Measurements from ENCODE around the gene VCP.

The VCP gene

DNA sequence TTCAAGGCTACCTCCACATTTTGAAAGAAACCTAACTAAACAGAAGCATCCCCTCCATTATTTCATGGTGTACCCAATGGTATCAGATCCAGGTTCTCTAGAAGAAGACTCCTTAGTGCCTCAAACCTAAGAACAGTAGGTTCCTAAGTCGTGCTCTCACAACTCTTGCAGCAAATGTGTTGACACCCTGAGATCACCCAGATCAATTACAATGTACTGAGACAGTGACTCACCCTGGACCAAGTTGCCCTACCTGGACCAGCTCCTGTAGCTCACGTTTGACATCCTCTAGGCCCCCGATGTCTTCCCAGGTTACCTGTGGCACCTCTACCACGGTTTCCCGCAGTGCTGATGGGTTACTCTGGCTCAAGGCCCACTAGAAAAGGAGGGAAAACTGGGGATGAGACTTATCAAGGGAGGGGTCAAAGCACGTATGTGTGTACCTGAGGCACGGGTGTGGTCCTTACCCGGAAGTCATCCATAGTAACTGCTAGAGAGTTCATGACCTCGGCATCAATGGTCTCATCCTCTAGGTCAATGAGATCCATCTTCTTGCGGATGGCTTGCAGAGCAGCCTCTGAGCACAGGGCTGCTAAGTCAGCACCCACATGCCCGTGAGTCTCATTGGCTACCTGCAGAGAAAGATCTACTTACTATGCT lies 11.7 kb downstream of the VCP start:
- TF ChIP-seq, protein P1, sequence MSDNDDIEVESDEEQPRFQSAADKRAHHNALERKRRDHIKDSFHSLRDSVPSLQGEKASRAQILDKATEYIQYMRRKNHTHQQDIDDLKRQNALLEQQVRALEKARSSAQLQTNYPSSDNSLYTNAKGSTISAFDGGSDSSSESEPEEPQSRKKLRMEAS (IDR thresholded peaks at IDR 0.05; ENCODE audit: low read depth, low read length), result no peak
- TF ChIP-seq MYC (IDR thresholded peaks at IDR 0.05; ENCODE audit: low read depth, low read length), result no peak
- no peak for TF ChIP-seq POLR2A (IDR thresholded peaks at IDR 0.05; ENCODE audit: extremely low read depth, insufficient read length)
- TF ChIP-seq, protein P2, sequence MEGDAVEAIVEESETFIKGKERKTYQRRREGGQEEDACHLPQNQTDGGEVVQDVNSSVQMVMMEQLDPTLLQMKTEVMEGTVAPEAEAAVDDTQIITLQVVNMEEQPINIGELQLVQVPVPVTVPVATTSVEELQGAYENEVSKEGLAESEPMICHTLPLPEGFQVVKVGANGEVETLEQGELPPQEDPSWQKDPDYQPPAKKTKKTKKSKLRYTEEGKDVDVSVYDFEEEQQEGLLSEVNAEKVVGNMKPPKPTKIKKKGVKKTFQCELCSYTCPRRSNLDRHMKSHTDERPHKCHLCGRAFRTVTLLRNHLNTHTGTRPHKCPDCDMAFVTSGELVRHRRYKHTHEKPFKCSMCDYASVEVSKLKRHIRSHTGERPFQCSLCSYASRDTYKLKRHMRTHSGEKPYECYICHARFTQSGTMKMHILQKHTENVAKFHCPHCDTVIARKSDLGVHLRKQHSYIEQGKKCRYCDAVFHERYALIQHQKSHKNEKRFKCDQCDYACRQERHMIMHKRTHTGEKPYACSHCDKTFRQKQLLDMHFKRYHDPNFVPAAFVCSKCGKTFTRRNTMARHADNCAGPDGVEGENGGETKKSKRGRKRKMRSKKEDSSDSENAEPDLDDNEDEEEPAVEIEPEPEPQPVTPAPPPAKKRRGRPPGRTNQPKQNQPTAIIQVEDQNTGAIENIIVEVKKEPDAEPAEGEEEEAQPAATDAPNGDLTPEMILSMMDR (IDR thresholded peaks at IDR 0.05; ENCODE audit: low read depth, low read length), result no peak
- no peak overlapping the region for H3K4me3 ChIP-seq (ENCODE audit: low read depth, low read length)
- DNase-seq (ENCODE audit: low read depth), result no peak

DNA sequence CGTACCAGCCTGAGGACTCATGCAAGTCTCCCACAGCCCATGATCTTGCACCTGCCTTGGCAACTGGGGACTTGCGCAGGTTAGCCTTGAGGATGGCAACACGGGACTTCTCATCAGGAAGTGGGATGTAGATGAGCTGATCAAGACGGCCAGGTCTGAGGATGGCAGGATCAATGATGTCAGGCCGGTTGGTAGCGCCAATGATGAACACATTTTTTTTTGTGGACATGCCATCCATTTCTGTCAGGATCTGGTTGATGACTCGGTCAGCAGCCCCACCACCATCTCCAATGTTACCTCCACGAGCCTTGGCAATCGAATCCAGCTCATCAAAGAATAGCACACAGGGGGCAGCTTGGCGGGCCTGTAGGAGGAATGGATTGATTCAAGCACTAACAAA lies 13.0 kb downstream of the VCP start:
- no peak overlapping the region for H3K4me3 ChIP-seq (ENCODE audit: low read depth, low read length)
- no peak for DNase-seq (ENCODE audit: low read depth)
- no peak for TF ChIP-seq MYC (IDR thresholded peaks at IDR 0.05; ENCODE audit: low read depth, low read length)
- TF ChIP-seq, protein P2 (IDR thresholded peaks at IDR 0.05; ENCODE audit: low read depth, low read length), result no peak
- TF ChIP-seq, protein P1 (IDR thresholded peaks at IDR 0.05; ENCODE audit: low read depth, low read length), result no peak
- TF ChIP-seq POLR2A (IDR thresholded peaks at IDR 0.05; ENCODE audit: extremely low read depth, insufficient read length), result no peak

DNA sequence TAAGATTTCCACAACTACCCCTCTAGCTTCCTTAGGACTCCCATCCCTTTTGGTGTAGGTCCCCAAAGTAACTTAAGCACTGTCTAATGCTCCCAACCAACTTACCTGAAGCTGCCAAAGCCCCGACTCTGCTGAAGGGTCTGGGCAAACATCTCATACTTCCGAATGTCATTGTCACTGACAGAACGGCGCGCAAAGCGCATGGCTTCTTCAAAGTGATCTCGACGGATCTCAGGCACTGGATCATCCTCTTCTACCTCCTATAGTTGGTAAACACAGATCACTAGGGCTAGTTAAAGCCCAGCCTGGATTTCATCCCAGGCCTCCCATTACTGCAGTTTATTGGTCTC lies 15.2 kb downstream of the VCP start:
- no peak for DNase-seq (ENCODE audit: low read depth)
- TF ChIP-seq, protein P2 (IDR thresholded peaks at IDR 0.05; ENCODE audit: low read depth, low read length), result no peak
- TF ChIP-seq MYC (IDR thresholded peaks at IDR 0.05; ENCODE audit: low read depth, low read length) (no peak), POLR2A (IDR thresholded peaks at IDR 0.05; ENCODE audit: extremely low read depth, insufficient read length) (no peak)
- TF ChIP-seq, protein P1 (IDR thresholded peaks at IDR 0.05; ENCODE audit: low read depth, low read length), result no peak
- no peak overlapping the region for H3K4me3 ChIP-seq (ENCODE audit: low read depth, low read length)

DNA sequence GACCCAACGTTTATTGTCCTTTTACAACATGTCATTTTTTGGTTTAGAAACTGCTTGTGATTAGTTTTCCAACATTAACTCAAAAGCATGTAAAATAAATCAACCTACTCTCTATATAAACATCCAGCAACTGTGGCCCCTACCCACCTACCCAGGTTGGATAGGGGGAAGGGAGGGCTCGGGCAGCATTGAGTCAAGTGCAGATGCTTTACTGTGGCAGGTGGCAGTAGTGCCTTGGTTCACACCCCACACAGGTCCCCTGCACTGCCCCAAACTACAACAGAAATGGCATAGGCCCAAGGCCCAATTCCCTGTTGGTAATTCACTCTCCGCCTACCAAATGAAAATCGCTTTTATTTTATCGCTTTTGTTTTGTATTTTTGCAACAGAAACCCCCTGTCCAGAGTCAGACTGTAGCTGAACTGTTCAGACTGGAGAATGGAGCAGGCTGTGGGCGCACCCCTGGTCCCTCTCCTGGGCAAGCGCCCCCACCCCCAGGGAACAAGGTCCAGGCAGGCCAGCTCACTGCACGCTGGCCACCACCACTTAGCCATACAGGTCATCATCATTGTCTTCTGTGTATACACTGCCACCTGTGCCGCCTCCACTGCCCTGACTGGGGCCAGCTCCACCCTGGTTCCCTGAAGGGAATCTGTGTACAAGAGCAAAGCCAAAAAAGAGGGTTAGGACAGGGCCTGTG lies 15.7 kb downstream of the VCP start:
- TF ChIP-seq, protein P1 (IDR thresholded peaks at IDR 0.05; ENCODE audit: low read depth, low read length), result no peak
- TF ChIP-seq, protein P2 (IDR thresholded peaks at IDR 0.05; ENCODE audit: low read depth, low read length), result no peak
- no peak for TF ChIP-seq POLR2A (IDR thresholded peaks at IDR 0.05; ENCODE audit: extremely low read depth, insufficient read length)
- TF ChIP-seq MYC (IDR thresholded peaks at IDR 0.05; ENCODE audit: low read depth, low read length), result no peak
- no peak overlapping the region for H3K4me3 ChIP-seq (ENCODE audit: low read depth, low read length)
- DNase-seq (ENCODE audit: low read depth), result no peak

DNA sequence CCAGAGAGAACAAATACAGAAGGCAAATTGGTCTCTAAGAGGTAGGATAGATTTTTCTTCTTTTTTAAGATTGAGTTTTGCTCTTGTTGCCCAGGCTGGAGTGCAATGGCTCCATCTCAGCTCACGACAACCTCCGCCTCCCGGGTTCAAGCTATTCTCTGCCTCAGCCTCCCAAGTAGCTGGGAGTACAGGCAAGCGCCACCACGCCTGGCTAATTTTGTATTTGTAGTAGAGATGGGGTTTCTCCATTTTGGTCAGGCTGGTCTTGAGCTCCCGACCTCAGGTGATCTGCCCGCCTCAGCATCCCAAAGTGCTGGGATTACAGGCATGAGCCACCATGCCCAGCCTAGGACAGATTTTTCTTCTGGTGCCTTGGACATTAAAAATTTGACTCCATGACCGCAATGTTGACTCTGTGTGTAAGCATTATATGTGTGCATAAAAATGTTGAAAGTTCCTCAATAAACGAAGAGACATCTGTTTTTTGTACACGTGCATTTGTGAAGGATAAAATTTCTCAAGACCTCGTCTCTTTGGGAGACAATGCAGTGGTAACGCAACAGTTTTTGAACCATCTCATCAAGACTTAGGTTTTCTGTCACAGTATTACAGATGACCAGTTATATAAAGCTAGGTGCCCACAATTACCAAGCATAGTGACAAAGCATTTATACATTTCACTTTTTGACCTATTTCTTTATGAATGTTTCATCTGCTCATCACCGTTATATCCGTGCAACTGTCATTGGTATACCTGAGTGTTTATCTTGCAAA lies 17.4 kb downstream of the VCP start:
- no peak overlapping the region for H3K4me3 ChIP-seq (ENCODE audit: low read depth, low read length)
- no peak for DNase-seq (ENCODE audit: low read depth)
- TF ChIP-seq, protein P1 (IDR thresholded peaks at IDR 0.05; ENCODE audit: low read depth, low read length), result no peak
- TF ChIP-seq MYC (IDR thresholded peaks at IDR 0.05; ENCODE audit: low read depth, low read length) (no peak), POLR2A (IDR thresholded peaks at IDR 0.05; ENCODE audit: extremely low read depth, insufficient read length) (no peak)
- TF ChIP-seq, protein P2 (IDR thresholded peaks at IDR 0.05; ENCODE audit: low read depth, low read length), result no peak

Data from NB4 (cell line).